Measurements from ENCODE around the gene RAP1A.

Gene RAP1A

GRCh38 chr1:111723091-111723806 is 103.7 kb downstream of the RAP1A start:
- H3K9me3 ChIP-seq (ENCODE audit: control insufficient read depth in 5 of 5, low read length in 5 of 5): no peaks in the 10 kb centered on the region

GRCh38 chr1:111723871-111724270 is 104.3 kb downstream of the RAP1A start:
- Histone ChIP-seq H3K4me1 (ENCODE audit: control insufficient read depth in 5 of 5, insufficient read depth in 5 of 5, low read length in 5 of 5) (peaks cover 14 to 62% (median 43%) of the 10 kb centered on the region in 5 donors), H3K9me3 (ENCODE audit: control insufficient read depth in 5 of 5, low read length in 5 of 5) (no peaks in the 10 kb centered on the region), H3K4me3 (ENCODE audit: low read depth in 1 of 5, low read length in 5 of 5) (no peak overlapping the region), H3K36me3 (ENCODE audit: control insufficient read depth in 5 of 5, insufficient read depth in 5 of 5, low read length in 5 of 5) (peaks cover 0 to 14% (median 13%) of the 10 kb centered on the region in 5 donors), H3K27ac (ENCODE audit: low read depth, low read length) (no peak overlapping the region), H3K27me3 (ENCODE audit: control insufficient read depth in 5 of 5, insufficient read depth in 4 of 5, low read length in 5 of 5) (no peaks in the 10 kb centered on the region), H3K9ac (ENCODE audit: low read length in 5 of 5) (no peak overlapping the region)

More at GRCh38 chr1:111723091-111723806, 103.7 kb downstream of the RAP1A start:
- Histone ChIP-seq H3K36me3 (ENCODE audit: control insufficient read depth in 5 of 5, insufficient read depth in 5 of 5, low read length in 5 of 5) (peaks cover 0 to 14% (median 13%) of the 10 kb centered on the region in 5 donors), H3K27ac (ENCODE audit: low read depth, low read length) (no peak overlapping the region), H3K4me1 (ENCODE audit: control insufficient read depth in 5 of 5, insufficient read depth in 5 of 5, low read length in 5 of 5) (peaks cover 14 to 61% (median 42%) of the 10 kb centered on the region in 5 donors), H3K27me3 (ENCODE audit: control insufficient read depth in 5 of 5, insufficient read depth in 4 of 5, low read length in 5 of 5) (no peaks in the 10 kb centered on the region), H3K4me3 (ENCODE audit: low read depth in 1 of 5, low read length in 5 of 5) (no peak overlapping the region), H3K9ac (ENCODE audit: low read length in 5 of 5) (no peak overlapping the region)

GRCh38 chr1:111725192-111725591 is 105.6 kb downstream of the RAP1A start:
- Histone ChIP-seq H3K36me3 (ENCODE audit: control insufficient read depth in 5 of 5, insufficient read depth in 5 of 5, low read length in 5 of 5) (peaks cover 0 to 14% (median 13%) of the 10 kb centered on the region in 5 donors), H3K9me3 (ENCODE audit: control insufficient read depth in 5 of 5, low read length in 5 of 5) (no peaks in the 10 kb centered on the region), H3K4me3 (ENCODE audit: low read depth in 1 of 5, low read length in 5 of 5) (no peak overlapping the region), H3K4me1 (ENCODE audit: control insufficient read depth in 5 of 5, insufficient read depth in 5 of 5, low read length in 5 of 5) (peaks cover 19 to 62% (median 52%) of the 10 kb centered on the region in 5 donors), H3K9ac (ENCODE audit: low read length in 5 of 5) (peak overlapping the region in 1 of 5 donors; percentile 23), H3K27me3 (ENCODE audit: control insufficient read depth in 5 of 5, insufficient read depth in 4 of 5, low read length in 5 of 5) (no peaks in the 10 kb centered on the region), H3K27ac (ENCODE audit: low read depth, low read length) (no peak overlapping the region)

GRCh38 chr1:111727056-111727455 is 107.5 kb downstream of the RAP1A start:
- H3K27ac ChIP-seq (ENCODE audit: low read depth, low read length): no peak overlapping the region
- no peaks in the 10 kb centered on the region for H3K27me3 ChIP-seq (ENCODE audit: control insufficient read depth in 5 of 5, insufficient read depth in 4 of 5, low read length in 5 of 5)
- H3K4me1 ChIP-seq (ENCODE audit: control insufficient read depth in 5 of 5, insufficient read depth in 5 of 5, low read length in 5 of 5): peaks cover 18 to 62% (median 52%) of the 10 kb centered on the region in 5 donors

GRCh38 chr1:111729271-111729921 is 109.8 kb downstream of the RAP1A start:
- H3K4me1 ChIP-seq (ENCODE audit: control insufficient read depth in 5 of 5, insufficient read depth in 5 of 5, low read length in 5 of 5): peaks cover 25 to 75% (median 70%) of the 10 kb centered on the region in 5 donors
- H3K9ac ChIP-seq (ENCODE audit: low read length in 5 of 5): peak overlapping the region in 1 of 5 donors; percentile 14
- peak overlapping the region; percentile 81 for H3K27ac ChIP-seq (ENCODE audit: low read depth, low read length)

More at GRCh38 chr1:111727056-111727455, 107.5 kb downstream of the RAP1A start:
- no peaks in the 10 kb centered on the region for H3K9me3 ChIP-seq (ENCODE audit: control insufficient read depth in 5 of 5, low read length in 5 of 5)
- H3K9ac ChIP-seq (ENCODE audit: low read length in 5 of 5): no peak overlapping the region
- H3K36me3 ChIP-seq (ENCODE audit: control insufficient read depth in 5 of 5, insufficient read depth in 5 of 5, low read length in 5 of 5): peaks cover 0 to 14% (median 13%) of the 10 kb centered on the region in 5 donors
- no peak overlapping the region for H3K4me3 ChIP-seq (ENCODE audit: low read depth in 1 of 5, low read length in 5 of 5)

GRCh38 chr1:111729946-111730681 is 110.5 kb downstream of the RAP1A start:
- Histone ChIP-seq H3K4me1 (ENCODE audit: control insufficient read depth in 5 of 5, insufficient read depth in 5 of 5, low read length in 5 of 5) (peaks cover 25 to 77% (median 75%) of the 10 kb centered on the region in 5 donors), H3K36me3 (ENCODE audit: control insufficient read depth in 5 of 5, insufficient read depth in 5 of 5, low read length in 5 of 5) (peaks cover 0 to 14% (median 13%) of the 10 kb centered on the region in 5 donors), H3K27me3 (ENCODE audit: control insufficient read depth in 5 of 5, insufficient read depth in 4 of 5, low read length in 5 of 5) (no peaks in the 10 kb centered on the region), H3K9me3 (ENCODE audit: control insufficient read depth in 5 of 5, low read length in 5 of 5) (no peaks in the 10 kb centered on the region), H3K9ac (ENCODE audit: low read length in 5 of 5) (peak overlapping the region in 1 of 5 donors; percentile 14), H3K4me3 (ENCODE audit: low read depth in 1 of 5, low read length in 5 of 5) (peak overlapping the region in 1 of 5 donors; percentile 4), H3K27ac (ENCODE audit: low read depth, low read length) (peak overlapping the region; percentile 81)

More at GRCh38 chr1:111729271-111729921, 109.8 kb downstream of the RAP1A start:
- Histone ChIP-seq H3K4me3 (ENCODE audit: low read depth in 1 of 5, low read length in 5 of 5) (peak overlapping the region in 1 of 5 donors; percentile 4), H3K36me3 (ENCODE audit: control insufficient read depth in 5 of 5, insufficient read depth in 5 of 5, low read length in 5 of 5) (peaks cover 0 to 14% (median 13%) of the 10 kb centered on the region in 5 donors), H3K27me3 (ENCODE audit: control insufficient read depth in 5 of 5, insufficient read depth in 4 of 5, low read length in 5 of 5) (no peaks in the 10 kb centered on the region), H3K9me3 (ENCODE audit: control insufficient read depth in 5 of 5, low read length in 5 of 5) (no peaks in the 10 kb centered on the region)

- no peak overlapping the region for H3K9ac ChIP-seq (ENCODE audit: low read length in 5 of 5)
- H3K27ac ChIP-seq (ENCODE audit: low read depth, low read length): peak overlapping the region; percentile 81
- peaks cover 24 to 78% (median 75%) of the 10 kb centered on the region in 5 donors for H3K4me1 ChIP-seq (ENCODE audit: control insufficient read depth in 5 of 5, insufficient read depth in 5 of 5, low read length in 5 of 5)
These were observed 111.1 kb downstream of the RAP1A start for GRCh38 chr1:111730706-111731105.

GRCh38 chr1:111731956-111732355 is 112.4 kb downstream of the RAP1A start:
- H3K9me3 ChIP-seq (ENCODE audit: control insufficient read depth in 5 of 5, low read length in 5 of 5): no peaks in the 10 kb centered on the region
- peaks cover 0 to 15% (median 9%) of the 10 kb centered on the region in 5 donors for H3K36me3 ChIP-seq (ENCODE audit: control insufficient read depth in 5 of 5, insufficient read depth in 5 of 5, low read length in 5 of 5)
- no peaks in the 10 kb centered on the region for H3K27me3 ChIP-seq (ENCODE audit: control insufficient read depth in 5 of 5, insufficient read depth in 4 of 5, low read length in 5 of 5)
- H3K9ac ChIP-seq (ENCODE audit: low read length in 5 of 5): no peak overlapping the region
- peak overlapping the region; percentile 81 for H3K27ac ChIP-seq (ENCODE audit: low read depth, low read length)
- H3K4me3 ChIP-seq (ENCODE audit: low read depth in 1 of 5, low read length in 5 of 5): no peak overlapping the region
- peaks cover 32 to 84% (median 82%) of the 10 kb centered on the region in 5 donors for H3K4me1 ChIP-seq (ENCODE audit: control insufficient read depth in 5 of 5, insufficient read depth in 5 of 5, low read length in 5 of 5)

More at GRCh38 chr1:111730706-111731105, 111.1 kb downstream of the RAP1A start:
- H3K9me3 ChIP-seq (ENCODE audit: control insufficient read depth in 5 of 5, low read length in 5 of 5): no peaks in the 10 kb centered on the region
- no peaks in the 10 kb centered on the region for H3K27me3 ChIP-seq (ENCODE audit: control insufficient read depth in 5 of 5, insufficient read depth in 4 of 5, low read length in 5 of 5)
- H3K36me3 ChIP-seq (ENCODE audit: control insufficient read depth in 5 of 5, insufficient read depth in 5 of 5, low read length in 5 of 5): peaks cover 0 to 15% (median 14%) of the 10 kb centered on the region in 5 donors
- no peak overlapping the region for H3K4me3 ChIP-seq (ENCODE audit: low read depth in 1 of 5, low read length in 5 of 5)

GRCh38 chr1:111732718-111733117 is 113.1 kb downstream of the RAP1A start:
- H3K4me3 ChIP-seq (ENCODE audit: low read depth in 1 of 5, low read length in 5 of 5): no peak overlapping the region
- no peaks in the 10 kb centered on the region for H3K9me3 ChIP-seq (ENCODE audit: control insufficient read depth in 5 of 5, low read length in 5 of 5)
- H3K27ac ChIP-seq (ENCODE audit: low read depth, low read length): peak overlapping the region; percentile 81
- H3K36me3 ChIP-seq (ENCODE audit: control insufficient read depth in 5 of 5, insufficient read depth in 5 of 5, low read length in 5 of 5): peaks cover 0 to 7% (median 1%) of the 10 kb centered on the region in 5 donors
- H3K9ac ChIP-seq (ENCODE audit: low read length in 5 of 5): peak overlapping the region in 1 of 5 donors; percentile 13
- peaks cover 39 to 90% (median 89%) of the 10 kb centered on the region in 5 donors for H3K4me1 ChIP-seq (ENCODE audit: control insufficient read depth in 5 of 5, insufficient read depth in 5 of 5, low read length in 5 of 5)
- no peaks in the 10 kb centered on the region for H3K27me3 ChIP-seq (ENCODE audit: control insufficient read depth in 5 of 5, insufficient read depth in 4 of 5, low read length in 5 of 5)

Measured in subcutaneous abdominal adipose tissue (tissue), 5 donors.